Measurements from ENCODE around the gene ARFGAP2. TPM values are rescaled to one million over a fixed set of nuclear protein-coding genes. Genes with fewer than 3 reads are reported as not detected.

The ARFGAP2 gene
- total and polyA plus RNA-seq, 2 of the 8 experiments (the other 6 are each of a cell fraction or from before 2014, with no cell fraction given), result 50.2 to 64.0 TPM

DNA sequence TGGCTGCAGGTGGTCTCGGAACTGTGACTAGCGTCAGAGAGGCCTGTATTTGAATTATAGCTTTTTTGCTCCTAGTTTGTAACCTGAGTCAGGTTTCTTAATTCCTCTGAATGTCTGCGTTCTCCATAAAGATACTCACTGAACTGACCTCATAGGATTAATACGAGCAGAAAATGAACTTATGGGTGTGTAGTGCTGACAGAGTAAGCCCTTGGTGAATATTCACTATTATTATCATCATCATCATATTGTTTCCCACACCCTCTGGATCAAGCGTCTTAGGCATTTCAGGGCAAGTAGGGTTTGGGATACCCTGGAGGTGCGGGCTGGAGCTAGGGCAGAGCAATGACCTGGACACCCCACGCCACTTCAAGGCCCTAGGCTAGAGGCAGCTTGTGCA lies 29.0 kb downstream of the ARFGAP2 start:
- no peak overlapping the region for H4K8ac ChIP-seq (ENCODE audit: extremely low read depth, insufficient read depth, low read length)
- H4K91ac ChIP-seq (replicated peaks; ENCODE audit: insufficient read length, low read length), result no peak overlapping the region
- POLR2A ChIA-PET (ENCODE audit: partially characterized antibody), result interaction anchor here (0.8 to 2.1 kb wide), 5 partner anchors 9 to 234 kb away, joined by 3 to 5 read pairs (median 3); no protein-coding TSS in a partner anchor
- no peak overlapping the region for H2BK5ac ChIP-seq (ENCODE audit: low read depth, low read length)
- no peak overlapping the region for H3K18ac ChIP-seq (ENCODE audit: extremely low read depth, low read length)
- no peak overlapping the region for H3K56ac ChIP-seq (replicated peaks; ENCODE audit: insufficient read length, low read depth, low read length)
- FAIRE-seq, result no peak
- 92% methylated on average over 7 of the region's 7 CpGs; no CpG with 5 or more reads in 1 of the 2 experiments for WGBS, 2 experiments (ENCODE audit: extremely low coverage in 1 of 2, insufficient coverage in 1 of 2, insufficient read length in 1 of 2, insufficient replicate concordance in 2 of 2, low coverage in 1 of 2, low lambda C conversion rate in 2 of 2, missing lambda C conversion rate in 1 of 2)
- no peak overlapping the region for H3K27ac ChIP-seq (ENCODE audit: low read depth, low read length)
- H3K4me2 ChIP-seq (ENCODE audit: insufficient read depth in 1 of 2, low read depth in 2 of 2, low read length in 2 of 2), result no peak overlapping the region
- no peak overlapping the region for H3K4ac ChIP-seq (replicated peaks; ENCODE audit: insufficient read length, low read depth, low read length)
- H3K23ac ChIP-seq (ENCODE audit: insufficient read length), result no peak overlapping the region
- no peaks in the 10 kb centered on the region for H3K23me2 ChIP-seq (ENCODE audit: low read depth, low read length)
- H2BK15ac ChIP-seq (ENCODE audit: low read length), result no peak overlapping the region
- CTCF ChIA-PET (ENCODE audit: partially characterized antibody), result interaction anchor here (0.7 to 2.2 kb wide), 7 partner anchors 12 to 289 kb away, joined by 3 to 8 read pairs (median 5); partner anchors contain the start of gene LRP4
- no peak overlapping the region for H2BK120ac ChIP-seq (replicated peaks; ENCODE audit: low read depth, low read length)
- no peaks in the 10 kb centered on the region for H3K9me3 ChIP-seq (ENCODE audit: insufficient read depth in 2 of 2, low read depth in 1 of 2, low read length in 1 of 2)
- H3K4me1 ChIP-seq (replicated peaks in 1 of 4; ENCODE audit: control insufficient read depth in 3 of 4, insufficient read depth in 4 of 4, low read length in 3 of 4), result peaks cover 0 to 2% (median 0%) of the 10 kb centered on the region in 4 experiments; a peak in 1 of 7 replicates
- no peaks in the 10 kb centered on the region for H3K79me1 ChIP-seq (ENCODE audit: low read depth, low read length)
- H3K14ac ChIP-seq (ENCODE audit: insufficient read length), result no peak overlapping the region
- H3K9ac ChIP-seq (replicated peaks in 1 of 4; ENCODE audit: extremely low read depth in 1 of 4, low read depth in 3 of 4, low read length in 3 of 4), result no peak overlapping the region
- TF ChIP-seq JUN (IDR thresholded peaks at IDR 0.05; ENCODE audit: low read depth, low read length), result no peak
- TF ChIP-seq POU5F1 (IDR thresholded peaks at IDR 0.05; ENCODE audit: low read depth, low read length), result no peak
- no peak overlapping the region for H2AFZ ChIP-seq (ENCODE audit: low read length)
- H2AK5ac ChIP-seq (ENCODE audit: low read depth, low read length), result no peak overlapping the region
- no peak overlapping the region for H2BK20ac ChIP-seq (ENCODE audit: low read length)
- DNase-seq (ENCODE audit: low read depth in 1 of 2, low spot score in 2 of 2), result no peak
- H3K79me2 ChIP-seq (ENCODE audit: control insufficient read depth in 1 of 2, insufficient read depth in 2 of 2, low read length in 2 of 2), result no peaks in the 10 kb centered on the region
- H4K5ac ChIP-seq (ENCODE audit: insufficient read length, low read depth, low read length), result no peak overlapping the region
- no peaks in the 10 kb centered on the region for H3K27me3 ChIP-seq (replicated peaks in 1 of 4; ENCODE audit: control insufficient read depth in 3 of 4, extremely low read depth in 1 of 4, insufficient read depth in 3 of 4, low read length in 3 of 4)
- H3K36me3 ChIP-seq (ENCODE audit: control insufficient read depth in 2 of 4, insufficient read depth in 4 of 4, low read length in 3 of 4), result no peaks in the 10 kb centered on the region
- no peaks in the 10 kb centered on the region for H4K20me1 ChIP-seq (replicated peaks in 1 of 2; ENCODE audit: control insufficient read depth in 1 of 2, insufficient read depth in 2 of 2, low read length in 2 of 2)
- no peak overlapping the region for H3K4me3 ChIP-seq (ENCODE audit: extremely low read depth in 1 of 4, insufficient read depth in 2 of 4, low read depth in 3 of 4, low read length in 4 of 4)
- H2BK12ac ChIP-seq (ENCODE audit: low read depth, low read length), result no peak overlapping the region
